ENCODE results near the gene IGSF21.

DNA sequence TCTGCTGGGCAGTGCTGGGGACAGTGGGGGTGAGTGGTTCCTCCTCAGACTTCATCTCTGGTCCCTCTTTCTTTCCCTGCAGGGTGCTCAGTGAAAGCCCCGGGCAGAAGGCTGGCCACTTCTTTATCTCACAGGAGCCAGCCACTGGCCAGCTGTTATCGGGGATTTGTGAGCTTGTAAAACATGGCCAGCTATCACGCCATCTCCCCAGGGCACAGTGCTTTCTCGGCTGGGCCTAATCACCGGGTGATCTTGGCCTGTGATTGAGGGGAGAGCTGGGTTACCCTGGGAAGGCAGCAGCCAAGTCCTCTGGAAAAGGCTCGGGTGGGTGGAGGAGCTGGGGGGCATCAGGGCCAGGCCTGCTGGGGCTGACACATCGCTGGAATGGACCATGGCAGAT lies 83.0 kb downstream of the IGSF21 start:
- TF ChIP-seq, protein P1, sequence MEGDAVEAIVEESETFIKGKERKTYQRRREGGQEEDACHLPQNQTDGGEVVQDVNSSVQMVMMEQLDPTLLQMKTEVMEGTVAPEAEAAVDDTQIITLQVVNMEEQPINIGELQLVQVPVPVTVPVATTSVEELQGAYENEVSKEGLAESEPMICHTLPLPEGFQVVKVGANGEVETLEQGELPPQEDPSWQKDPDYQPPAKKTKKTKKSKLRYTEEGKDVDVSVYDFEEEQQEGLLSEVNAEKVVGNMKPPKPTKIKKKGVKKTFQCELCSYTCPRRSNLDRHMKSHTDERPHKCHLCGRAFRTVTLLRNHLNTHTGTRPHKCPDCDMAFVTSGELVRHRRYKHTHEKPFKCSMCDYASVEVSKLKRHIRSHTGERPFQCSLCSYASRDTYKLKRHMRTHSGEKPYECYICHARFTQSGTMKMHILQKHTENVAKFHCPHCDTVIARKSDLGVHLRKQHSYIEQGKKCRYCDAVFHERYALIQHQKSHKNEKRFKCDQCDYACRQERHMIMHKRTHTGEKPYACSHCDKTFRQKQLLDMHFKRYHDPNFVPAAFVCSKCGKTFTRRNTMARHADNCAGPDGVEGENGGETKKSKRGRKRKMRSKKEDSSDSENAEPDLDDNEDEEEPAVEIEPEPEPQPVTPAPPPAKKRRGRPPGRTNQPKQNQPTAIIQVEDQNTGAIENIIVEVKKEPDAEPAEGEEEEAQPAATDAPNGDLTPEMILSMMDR (conservative IDR thresholded peaks at IDR 0.05) = no peak
- no peak for TF ChIP-seq ZFX (IDR thresholded peaks at IDR 0.05)
